ENCODE measurements around the gene KRTAP22-2.

- TF ChIP-seq POLR2A (IDR thresholded peaks at IDR 0.05), result no peak
- TF ChIP-seq CTCF (IDR thresholded peaks at IDR 0.05), result no peak
Measured at GRCh38 chr21:30600787-30601186, 10.6 kb upstream of the KRTAP22-2 start, which contains the start of gene KRTAP22-1.
